Measurements from ENCODE around the gene WDR33. TPM values are rescaled to one million over a fixed set of nuclear protein-coding genes. Genes with fewer than 3 reads are reported as not detected.

The WDR33 gene
- total and polyA plus RNA-seq, 2 donors (not counting 3 experiments of a cell fraction or from before 2014, with no cell fraction given): 16.4 to 52.5 TPM

- dilution Hi-C loops (cut with MboI; ENCODE audit: extremely low pct_ligation_motif_present, low sequenced_read_pairs): no loop called here
- H3K27me3 ChIP-seq (ENCODE audit: control insufficient read depth in 2 of 2, insufficient read depth in 2 of 2, low read length in 2 of 2): no peaks in the 10 kb centered on the region
- TF ChIP-seq MAX (IDR thresholded peaks at IDR 0.05; ENCODE audit: insufficient read depth, insufficient read length): no peak
- TF ChIP-seq POLR2A (IDR thresholded peaks at IDR 0.05; ENCODE audit: low read depth, low read length): no peak
- TF ChIP-seq JUN (IDR thresholded peaks at IDR 0.05; ENCODE audit: borderline replicate concordance, insufficient read depth, insufficient read length, low read depth): no peak
- TF ChIP-seq MYC (IDR thresholded peaks at IDR 0.05; ENCODE audit: low read depth, low read length): no peak
- no peak for TF ChIP-seq GATA2 (IDR thresholded peaks at IDR 0.05; ENCODE audit: insufficient read depth, insufficient read length, low read depth, low read length)
- no peak for TF ChIP-seq CTCF (IDR thresholded peaks at IDR 0.05; ENCODE audit: extremely low read depth in 1 of 2, insufficient read depth in 1 of 2, low read depth in 1 of 2, low read length in 2 of 2)
- TF ChIP-seq POLR2AphosphoS5 (IDR thresholded peaks at IDR 0.05; ENCODE audit: insufficient read depth, low read depth, low read length): no peak
- TF ChIP-seq FOS (IDR thresholded peaks at IDR 0.05; ENCODE audit: borderline replicate concordance, insufficient read depth, low read length): no peak
- TF ChIP-seq EZH2 (IDR thresholded peaks at IDR 0.05; ENCODE audit: borderline replicate concordance, low read depth, low read length, severe bottlenecking): no peak
- H3K79me2 ChIP-seq (ENCODE audit: control insufficient read depth, insufficient read depth, low read length): no peaks in the 10 kb centered on the region
- no peak for DNase-seq (ENCODE audit: low read depth, low spot score)
- H4K20me1 ChIP-seq (replicated peaks; ENCODE audit: control insufficient read depth, extremely low read depth, insufficient read depth, low read length): no peaks in the 10 kb centered on the region
- H3K9me3 ChIP-seq (replicated peaks; ENCODE audit: control insufficient read depth, insufficient read depth, low read length): no peaks in the 10 kb centered on the region
- no peaks in the 10 kb centered on the region for H3K36me3 ChIP-seq (ENCODE audit: control insufficient read depth in 2 of 2, extremely low read depth in 1 of 2, insufficient read depth in 2 of 2, low read length in 2 of 2)
- POLR2A ChIA-PET: interaction anchor here (1.9 kb wide), 1 partner anchor 104 kb away, joined by 5 read pairs; no protein-coding TSS in a partner anchor
- CTCF ChIA-PET: interaction anchor here (0.9 to 4.2 kb wide), 13 partner anchors 12 to 245 kb away, joined by 3 to 162 read pairs (median 9); partner anchors contain the start of gene LIMS2
- H3K4me2 ChIP-seq (ENCODE audit: insufficient read depth, low read length): peak overlapping the region; percentile 63
- BruUV-seq (replicated peaks): no TSS peak
- no peak overlapping the region for H3K27ac ChIP-seq (ENCODE audit: insufficient read depth, low read depth, low read length)
- H3K9ac ChIP-seq (replicated peaks; ENCODE audit: extremely low read depth, insufficient read depth, low read length): no peak overlapping the region
- FAIRE-seq: no peak
- no peak overlapping the region for H3K4me3 ChIP-seq (replicated peaks in 1 of 3; ENCODE audit: insufficient read depth in 1 of 3, low read depth in 1 of 3, low read length in 3 of 3)
- intact Hi-C loops (cut with micrococcal nuclease): loop anchor here (1.0 kb wide), 1 partner anchor 104 kb away; no protein-coding TSS in a partner anchor
- peak overlapping the region; percentile 66 for H2AFZ ChIP-seq (ENCODE audit: low read depth, low read length)
- no peaks in the 10 kb centered on the region for H3K9me1 ChIP-seq (replicated peaks; ENCODE audit: control insufficient read depth, extremely low read depth, insufficient read depth, low read length)
- H3K4me1 ChIP-seq (ENCODE audit: control insufficient read depth, extremely low read depth, insufficient read depth, low read length): peaks cover 6% of the 10 kb centered on the region
These were observed 116.0 kb downstream of the WDR33 start for GRCh38 chr2:127694986-127695385.

Measured in endothelial cell of umbilical vein (primary cell).